ENCODE results near the gene CACNB2.

CACNB2 gene

DNA sequence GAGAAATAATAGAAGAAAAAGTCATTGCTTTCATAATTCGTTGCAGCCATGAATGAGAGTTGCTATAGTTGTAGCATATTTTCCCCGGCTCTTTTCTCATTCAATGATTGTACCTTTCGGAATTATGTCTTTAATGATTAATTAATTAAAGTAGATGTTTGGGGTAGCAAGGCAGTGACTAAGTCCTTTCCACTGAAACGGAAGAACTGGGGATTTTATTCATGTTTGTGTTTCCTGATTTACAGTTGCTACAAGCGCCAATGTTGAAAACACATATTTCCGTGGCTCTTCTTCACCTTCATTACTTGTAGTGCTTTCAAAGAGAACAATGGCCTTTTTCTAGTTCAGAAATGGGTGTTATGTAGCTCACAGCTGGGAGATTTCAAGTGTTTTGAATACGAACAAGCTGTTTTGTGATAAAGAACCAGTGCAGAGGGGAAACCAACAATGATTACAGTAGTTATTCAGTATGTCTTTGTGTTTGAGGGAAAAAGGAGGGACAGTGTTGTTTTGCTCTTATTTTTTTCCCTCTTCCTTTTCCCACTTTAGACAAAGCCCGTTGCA, 357.7 kb downstream of the CACNB2 start:
- in situ Hi-C loops (cut with MboI; ENCODE audit: low sequenced_read_pairs) = no loop called here

GRCh38 chr10:18498998-18499397, 358.8 kb downstream of the CACNB2 start:
- in situ Hi-C loops (cut with MboI; ENCODE audit: low sequenced_read_pairs) = no loop called here

DNA sequence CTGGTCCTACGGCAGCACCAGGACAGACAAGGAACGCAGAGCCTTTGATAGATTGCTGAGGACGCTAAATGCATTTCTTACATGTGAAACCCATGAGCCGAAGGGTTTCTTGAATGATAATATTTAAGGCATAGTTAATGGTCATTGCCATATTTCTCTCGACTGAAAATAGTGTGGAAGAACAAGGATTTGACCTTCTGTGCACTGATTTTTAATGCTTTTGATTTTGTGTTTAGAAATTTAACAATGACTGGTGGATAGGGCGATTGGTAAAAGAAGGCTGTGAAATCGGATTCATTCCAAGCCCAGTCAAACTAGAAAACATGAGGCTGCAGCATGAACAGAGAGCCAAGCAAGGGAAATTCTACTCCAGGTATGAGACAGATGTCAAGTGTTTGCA, 360.4 kb downstream of the CACNB2 start:
- in situ Hi-C loops (cut with MboI; ENCODE audit: low sequenced_read_pairs) = no loop called here

- in situ Hi-C loops (cut with MboI; ENCODE audit: low sequenced_read_pairs) = no loop called here
These were observed 361.0 kb downstream of the CACNB2 start for GRCh38 chr10:18501198-18501597.

GRCh38 chr10:18501629-18502028, 361.4 kb downstream of the CACNB2 start:
- in situ Hi-C loops (cut with MboI; ENCODE audit: low sequenced_read_pairs) = no loop called here

- in situ Hi-C loops (cut with MboI; ENCODE audit: low sequenced_read_pairs) = no loop called here
These were observed 363.9 kb downstream of the CACNB2 start for GRCh38 chr10:18504161-18504560.

DNA sequence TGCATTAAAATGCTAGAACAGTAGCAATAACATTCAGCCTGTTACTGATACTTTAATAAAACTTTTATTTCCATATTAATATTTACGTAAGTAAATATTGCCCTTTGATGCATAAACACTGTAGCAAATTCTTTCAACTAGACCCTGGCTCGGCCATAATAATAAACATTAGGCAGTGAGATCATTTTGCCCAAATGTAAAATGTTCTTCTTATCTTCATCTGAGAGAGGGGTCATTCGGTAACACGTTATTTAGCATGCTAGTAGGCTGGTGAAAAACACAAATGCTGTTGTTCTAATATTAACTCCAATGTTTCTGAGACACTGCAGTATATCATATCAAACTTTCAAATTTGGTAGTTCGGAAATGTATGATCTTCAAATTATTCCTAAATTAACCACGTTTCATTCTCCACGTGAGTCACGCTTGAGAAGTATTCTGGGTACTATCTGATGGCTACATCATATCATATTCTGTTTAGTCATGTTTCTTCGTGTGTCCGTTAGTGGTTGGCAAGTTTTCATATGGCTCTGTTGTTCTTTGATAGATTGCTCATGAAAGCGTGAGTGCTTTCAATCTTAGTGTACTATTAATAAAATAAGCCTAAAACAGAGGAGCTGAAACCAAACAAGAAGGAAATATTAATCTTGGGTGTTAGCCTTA, 365.4 kb downstream of the CACNB2 start:
- in situ Hi-C loops (cut with MboI; ENCODE audit: low sequenced_read_pairs) = no loop called here

GRCh38 chr10:18508587-18508986, 368.4 kb downstream of the CACNB2 start:
- in situ Hi-C loops (cut with MboI; ENCODE audit: low sequenced_read_pairs) = no loop called here

DNA sequence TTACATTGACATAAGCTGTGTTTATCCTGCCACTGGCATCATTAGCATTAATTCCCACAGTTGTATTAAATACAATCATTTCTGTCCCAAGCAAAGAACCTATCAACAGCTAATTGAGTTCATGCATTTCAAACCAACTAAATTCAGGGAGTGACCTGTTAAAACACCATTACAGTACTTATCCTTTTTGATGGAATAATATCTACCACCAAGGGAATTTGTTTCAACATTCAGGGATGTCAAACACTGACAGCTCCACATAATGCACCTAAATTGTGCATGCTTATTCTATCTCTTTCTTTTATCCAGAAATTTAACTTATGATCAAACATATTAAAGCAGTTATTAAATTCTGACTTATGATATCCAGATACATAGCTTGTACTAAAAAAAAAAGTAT, 374.3 kb downstream of the CACNB2 start:
- in situ Hi-C loops (cut with MboI; ENCODE audit: low sequenced_read_pairs) = no loop called here

DNA sequence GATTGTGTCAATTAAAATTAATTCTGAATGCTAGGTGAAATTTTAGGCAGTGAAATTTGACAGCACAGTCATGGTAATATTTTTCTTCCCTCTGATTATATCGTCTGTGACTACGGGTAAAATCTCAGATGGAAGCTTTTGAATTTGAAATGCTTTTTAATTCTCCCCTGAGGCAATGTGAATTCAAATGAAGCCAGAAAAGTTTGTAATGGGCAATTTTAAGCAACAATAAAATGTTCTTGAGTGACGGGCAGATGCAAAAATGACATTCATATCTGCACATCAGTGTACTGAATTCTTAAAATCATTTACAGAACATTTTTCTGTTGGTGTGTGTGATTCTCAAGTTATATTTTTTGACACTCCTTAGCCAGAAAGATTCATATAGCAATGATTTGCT, 376.6 kb downstream of the CACNB2 start:
- in situ Hi-C loops (cut with MboI; ENCODE audit: low sequenced_read_pairs) = no loop called here

- in situ Hi-C loops (cut with MboI; ENCODE audit: low sequenced_read_pairs) = no loop called here
These were observed 382.8 kb downstream of the CACNB2 start for GRCh38 chr10:18523025-18523424.

- in situ Hi-C loops (cut with MboI; ENCODE audit: low sequenced_read_pairs) = no loop called here
These were observed 383.6 kb downstream of the CACNB2 start for GRCh38 chr10:18523858-18524257.

GRCh38 chr10:18527687-18528086, 387.5 kb downstream of the CACNB2 start:
- in situ Hi-C loops (cut with MboI; ENCODE audit: low sequenced_read_pairs) = no loop called here

GRCh38 chr10:18528292-18528691, 388.1 kb downstream of the CACNB2 start:
- in situ Hi-C loops (cut with MboI; ENCODE audit: low sequenced_read_pairs) = no loop called here

DNA sequence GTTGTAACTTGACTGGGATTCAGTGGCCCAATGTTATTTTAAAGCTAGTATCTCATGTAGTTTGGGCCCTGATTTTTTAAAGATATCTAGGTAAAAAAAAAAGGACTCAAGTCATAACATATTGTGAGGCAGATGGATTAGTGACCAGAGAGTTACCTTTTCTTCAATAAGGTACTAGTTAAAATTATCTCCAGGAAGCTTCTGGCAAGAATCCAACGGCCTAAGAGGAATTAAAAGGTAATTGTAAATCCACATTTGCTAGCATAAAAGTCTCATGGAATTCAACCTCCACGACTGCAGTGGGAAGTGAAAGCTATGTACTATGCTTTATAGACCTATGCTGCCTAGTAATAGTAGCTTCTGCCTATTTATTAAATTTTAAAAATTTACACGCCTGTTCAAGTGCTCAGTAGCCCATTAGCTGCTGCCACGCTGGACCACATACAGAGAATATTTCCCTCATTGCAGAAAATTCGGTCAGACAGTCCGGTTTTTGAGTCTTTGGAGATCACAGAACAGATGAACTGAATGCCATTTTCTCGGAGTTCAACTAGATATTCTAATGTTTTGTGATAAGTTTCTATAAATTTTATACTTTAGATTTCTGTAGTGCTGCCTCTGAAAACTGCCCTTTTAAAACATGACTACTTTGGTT, 392.8 kb downstream of the CACNB2 start:
- in situ Hi-C loops (cut with MboI; ENCODE audit: low sequenced_read_pairs) = no loop called here

GRCh38 chr10:18533896-18534295, 393.7 kb downstream of the CACNB2 start:
- in situ Hi-C loops (cut with MboI; ENCODE audit: low sequenced_read_pairs) = no loop called here

DNA sequence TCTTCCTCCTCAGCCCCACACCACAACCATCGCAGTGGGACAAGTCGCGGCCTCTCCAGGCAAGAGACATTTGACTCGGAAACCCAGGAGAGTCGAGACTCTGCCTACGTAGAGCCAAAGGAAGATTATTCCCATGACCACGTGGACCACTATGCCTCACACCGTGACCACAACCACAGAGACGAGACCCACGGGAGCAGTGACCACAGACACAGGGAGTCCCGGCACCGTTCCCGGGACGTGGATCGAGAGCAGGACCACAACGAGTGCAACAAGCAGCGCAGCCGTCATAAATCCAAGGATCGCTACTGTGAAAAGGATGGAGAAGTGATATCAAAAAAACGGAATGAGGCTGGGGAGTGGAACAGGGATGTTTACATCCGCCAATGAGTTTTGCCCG, 399.1 kb downstream of the CACNB2 start:
- in situ Hi-C loops (cut with MboI; ENCODE audit: low sequenced_read_pairs) = no loop called here

DNA sequence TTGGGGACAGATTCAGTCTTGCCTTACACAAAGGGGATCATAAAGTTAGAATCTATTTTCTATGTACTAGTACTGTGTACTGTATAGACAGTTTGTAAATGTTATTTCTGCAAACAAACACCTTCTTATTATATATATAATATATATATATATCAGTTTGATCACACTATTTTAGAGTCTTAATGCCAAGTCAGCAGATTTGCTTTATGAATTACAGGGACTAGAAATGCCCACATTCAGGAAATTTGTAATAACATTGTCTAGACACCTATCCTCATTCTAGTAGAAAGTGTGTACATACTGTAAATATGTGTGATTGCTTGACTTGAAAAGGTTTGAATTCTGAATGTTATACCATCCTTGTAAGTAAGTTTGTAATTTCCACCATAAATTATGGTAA, 400.0 kb downstream of the CACNB2 start:
- in situ Hi-C loops (cut with MboI; ENCODE audit: low sequenced_read_pairs) = no loop called here

- in situ Hi-C loops (cut with MboI; ENCODE audit: low sequenced_read_pairs) = no loop called here
These were observed 402.6 kb downstream of the CACNB2 start for GRCh38 chr10:18542832-18543231.

DNA sequence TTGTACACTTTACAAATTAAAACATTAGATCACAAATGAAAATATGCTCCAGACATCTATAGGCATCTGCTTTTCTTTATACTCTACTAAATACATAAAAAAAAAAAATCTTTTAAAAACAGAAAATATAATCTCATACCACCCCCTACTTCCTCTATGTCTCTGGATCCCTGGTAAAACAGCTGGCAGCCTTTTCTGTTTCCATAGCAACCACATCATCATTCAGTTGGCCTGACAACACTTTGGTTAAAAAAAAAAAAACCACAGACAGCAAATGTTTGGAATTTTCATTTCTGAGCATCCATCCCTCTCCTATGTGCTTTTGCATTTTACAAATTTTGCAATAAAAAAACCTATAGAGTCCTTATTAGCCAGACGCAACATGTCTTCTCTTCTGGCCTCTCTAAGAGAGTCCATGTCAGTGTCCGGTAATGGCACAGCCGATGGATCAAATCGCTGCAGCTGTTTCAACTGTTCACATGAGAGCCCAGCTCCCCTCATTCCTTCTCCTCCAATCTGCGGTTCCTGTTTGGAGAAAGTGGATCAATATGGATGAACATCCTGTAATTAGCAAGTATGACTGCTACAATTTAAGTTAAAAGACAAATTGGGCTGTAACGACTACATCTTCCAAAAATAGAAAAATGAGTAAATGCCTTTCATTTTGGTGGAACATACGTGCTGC, 405.5 kb downstream of the CACNB2 start:
- in situ Hi-C loops (cut with MboI; ENCODE audit: low sequenced_read_pairs) = no loop called here

DNA sequence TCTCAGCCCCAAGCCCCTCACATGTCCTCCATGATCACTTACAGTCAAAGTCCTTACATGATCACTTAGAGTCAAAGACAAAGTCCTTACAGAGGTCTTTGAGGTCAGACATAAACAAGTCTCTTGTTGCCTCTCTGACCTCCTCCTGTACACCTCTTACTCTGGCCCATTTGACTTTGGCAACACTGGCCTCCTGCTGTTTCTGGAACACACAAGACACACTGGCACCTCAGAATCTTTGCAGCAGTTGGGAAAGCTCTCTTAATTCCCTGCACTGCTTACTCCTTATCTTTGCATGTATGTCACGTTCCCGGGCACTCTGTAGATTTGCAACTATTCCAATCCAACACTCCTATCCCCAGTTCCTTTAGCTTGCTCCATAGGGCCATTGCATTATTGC, 408.9 kb downstream of the CACNB2 start:
- in situ Hi-C loops (cut with MboI; ENCODE audit: low sequenced_read_pairs) = no loop called here

DNA sequence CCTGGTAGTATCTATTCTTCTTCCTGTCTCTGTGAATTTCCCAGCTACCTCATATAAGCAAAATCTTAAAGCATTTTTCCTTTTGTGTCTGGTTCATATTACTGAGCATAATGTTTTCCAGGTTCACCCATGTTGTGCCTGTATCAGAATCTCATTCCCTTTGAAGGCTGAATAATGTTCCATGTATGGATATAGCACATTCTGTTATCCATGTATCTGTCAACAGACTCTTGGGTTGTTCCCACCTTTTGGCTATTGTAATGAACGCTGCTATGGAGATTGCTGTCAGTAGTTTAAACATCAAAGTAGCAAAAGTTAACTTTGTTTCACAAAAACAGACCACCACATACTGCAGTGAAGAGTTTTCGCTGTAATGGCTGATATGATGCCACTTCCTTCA, 411.2 kb downstream of the CACNB2 start:
- in situ Hi-C loops (cut with MboI; ENCODE audit: low sequenced_read_pairs) = no loop called here
